IPS DF 6.9 (cell line): ENCODE results near the gene BSND.
A peak's percentile ranks its signal among the peaks of the same experiment; 100 is the strongest.

Experiments
- DNase-seq: peaks from one replicate; pipeline ENCODE4 v3.0.0-alpha.2; 2013; ENCODE audit warnings: low read depth, low spot score
- H3K27ac ChIP-seq: one replicate; pipeline ENCODE4 v1.5.1; 2013; ENCODE audit warnings: low read length, control low read depth
- H3K27me3 ChIP-seq: 2 replicates; pipeline ENCODE4 v1.6.1; 2013; ENCODE audit warnings: mild to moderate bottlenecking, low read length; ENCODE audit not compliant: control insufficient read depth, insufficient read depth
- H3K36me3 ChIP-seq: 2 replicates; pipeline ENCODE4 v1.6.1; 2013; ENCODE audit warnings: low read length; ENCODE audit not compliant: control insufficient read depth, insufficient read depth
- H3K4me1 ChIP-seq: 2 replicates; pipeline ENCODE4 v1.6.1; 2013; ENCODE audit warnings: low read length; ENCODE audit not compliant: control insufficient read depth, insufficient read depth
- H3K4me3 ChIP-seq: 2 replicates; pipeline ENCODE4 v1.5.1; 2013; ENCODE audit warnings: mild to moderate bottlenecking, low read length
- H3K9me3 ChIP-seq: 2 replicates; pipeline ENCODE4 v1.6.1; 2013; ENCODE audit warnings: low read length, inconsistent platforms; ENCODE audit not compliant: control insufficient read depth, insufficient read depth
- WGBS: extraction: QIAGEN DNeasy Blood & Tissue Kit; methylation state at CpG from one replicate; pipeline ENCODE4 v1.1.7; 2013; ENCODE audit warnings: mixed read lengths, missing lambda C conversion rate; ENCODE audit not compliant: insufficient read length, insufficient coverage; 5-methylcytosine and 5-hydroxymethylcytosine counted together

The BSND gene

GRCh38 chr1:54975356-54976108 lies 23.2 kb upstream of the BSND start:
- Histone ChIP-seq H3K36me3 (no peaks in the 10 kb centered on the region), H3K27ac (no peak overlapping the region), H3K4me3 (no peak overlapping the region), H3K27me3 (peaks cover 6% of the 10 kb centered on the region; the same call in 1 of the 2 replicates), H3K4me1 (peaks cover 3% of the 10 kb centered on the region), H3K9me3 (no peaks in the 10 kb centered on the region)
- no peak for DNase-seq
- WGBS = no CpG with 5 or more reads among the region's 4 CpGs

- no peak overlapping the region for H3K27ac ChIP-seq
These were observed 22.0 kb upstream of the BSND start for GRCh38 chr1:54976747-54977146.

GRCh38 chr1:54977533-54978297 lies 21.0 kb upstream of the BSND start:
- Histone ChIP-seq H3K4me3 (no peak overlapping the region), H3K27ac (no peak overlapping the region), H3K9me3 (no peaks in the 10 kb centered on the region), H3K4me1 (peaks cover 3% of the 10 kb centered on the region), H3K27me3 (peaks cover 6% of the 10 kb centered on the region; the same call in 1 of the 2 replicates), H3K36me3 (no peaks in the 10 kb centered on the region)
- no peak for DNase-seq
- WGBS = no CpG with 5 or more reads among the region's 5 CpGs

More at GRCh38 chr1:54976747-54977146, 22.0 kb upstream of the BSND start:
- Histone ChIP-seq H3K27me3 (peaks cover 6% of the 10 kb centered on the region; the same call in 1 of the 2 replicates), H3K4me1 (peaks cover 3% of the 10 kb centered on the region), H3K36me3 (no peaks in the 10 kb centered on the region), H3K4me3 (no peak overlapping the region), H3K9me3 (no peaks in the 10 kb centered on the region)
- DNase-seq = no peak
- WGBS = no CpG with 5 or more reads among the region's 6 CpGs

- WGBS = no CpG with 5 or more reads among the region's 9 CpGs
- peaks cover 6% of the 10 kb centered on the region; the same call in 1 of the 2 replicates for H3K27me3 ChIP-seq
- no peak overlapping the region for H3K27ac ChIP-seq
These were observed 20.0 kb upstream of the BSND start for GRCh38 chr1:54978528-54979326.

GRCh38 chr1:54979327-54979891 lies 19.3 kb upstream of the BSND start:
- no CpG with 5 or more reads among the region's 5 CpGs for WGBS
- no peaks in the 10 kb centered on the region for H3K36me3 ChIP-seq
- peaks cover 6% of the 10 kb centered on the region; the same call in 1 of the 2 replicates for H3K27me3 ChIP-seq

More at GRCh38 chr1:54978528-54979326, 20.0 kb upstream of the BSND start:
- Histone ChIP-seq H3K4me1 (peaks cover 3% of the 10 kb centered on the region), H3K9me3 (no peaks in the 10 kb centered on the region), H3K36me3 (no peaks in the 10 kb centered on the region), H3K4me3 (no peak overlapping the region)
- DNase-seq = no peak

GRCh38 chr1:54980046-54980527 lies 18.6 kb upstream of the BSND start:
- Histone ChIP-seq H3K27me3 (peaks cover 6% of the 10 kb centered on the region; the same call in 1 of the 2 replicates), H3K4me1 (peaks cover 3% of the 10 kb centered on the region), H3K4me3 (peak overlapping the region; percentile 50; the same call in 1 of the 2 replicates), H3K27ac (no peak overlapping the region), H3K36me3 (no peaks in the 10 kb centered on the region), H3K9me3 (no peaks in the 10 kb centered on the region)
- no CpG with 5 or more reads among the region's 25 CpGs for WGBS
- DNase-seq = no peak

More at GRCh38 chr1:54979327-54979891, 19.3 kb upstream of the BSND start:
- H3K27ac ChIP-seq = no peak overlapping the region
- H3K4me3 ChIP-seq = no peak overlapping the region
- no peak for DNase-seq
- H3K9me3 ChIP-seq = no peaks in the 10 kb centered on the region
- peaks cover 3% of the 10 kb centered on the region for H3K4me1 ChIP-seq

- peak within 1 kb of the TSS; percentile 50; the same call in 1 of the 2 replicates for H3K4me3 ChIP-seq
These were observed 18.0 kb upstream of the BSND start, which contains the start of gene TMEM61 for GRCh38 chr1:54980528-54981241. TSS of gene TMEM61 (plus strand) at chr1:54980628. CDS start at chr1:54981066, 438 bp downstream.

GRCh38 chr1:54981466-54981865 lies 17.3 kb upstream of the BSND start:
- WGBS = no CpG with 5 or more reads among the region's 8 CpGs
- DNase-seq = no peak

More at GRCh38 chr1:54980528-54981241, 18.0 kb upstream of the BSND start, which contains the start of gene TMEM61:
- no peak for DNase-seq
- Histone ChIP-seq H3K36me3 (no peaks in the 10 kb centered on the region), H3K4me1 (peaks cover 3% of the 10 kb centered on the region), H3K27me3 (peaks cover 6% of the 10 kb centered on the region; the same call in 1 of the 2 replicates), H3K27ac (no peak within 1 kb of the TSS), H3K9me3 (no peaks in the 10 kb centered on the region)
- no CpG with 5 or more reads among the region's 69 CpGs for WGBS

GRCh38 chr1:54982739-54983138 lies 16.0 kb upstream of the BSND start:
- H3K4me3 ChIP-seq = no peak overlapping the region
- peaks cover 3% of the 10 kb centered on the region for H3K4me1 ChIP-seq
- DNase-seq = no peak
- H3K9me3 ChIP-seq = no peaks in the 10 kb centered on the region
- no peak overlapping the region for H3K27ac ChIP-seq
- H3K27me3 ChIP-seq = peaks cover 6% of the 10 kb centered on the region; the same call in 1 of the 2 replicates
- H3K36me3 ChIP-seq = no peaks in the 10 kb centered on the region

More at GRCh38 chr1:54981466-54981865, 17.3 kb upstream of the BSND start:
- no peak overlapping the region for H3K4me3 ChIP-seq
- peaks cover 6% of the 10 kb centered on the region; the same call in 1 of the 2 replicates for H3K27me3 ChIP-seq
- H3K36me3 ChIP-seq = no peaks in the 10 kb centered on the region
- H3K27ac ChIP-seq = no peak overlapping the region
- H3K9me3 ChIP-seq = no peaks in the 10 kb centered on the region
- peaks cover 3% of the 10 kb centered on the region for H3K4me1 ChIP-seq
